ENCODE measurements around the gene MORN5.

MORN5 gene

DNA sequence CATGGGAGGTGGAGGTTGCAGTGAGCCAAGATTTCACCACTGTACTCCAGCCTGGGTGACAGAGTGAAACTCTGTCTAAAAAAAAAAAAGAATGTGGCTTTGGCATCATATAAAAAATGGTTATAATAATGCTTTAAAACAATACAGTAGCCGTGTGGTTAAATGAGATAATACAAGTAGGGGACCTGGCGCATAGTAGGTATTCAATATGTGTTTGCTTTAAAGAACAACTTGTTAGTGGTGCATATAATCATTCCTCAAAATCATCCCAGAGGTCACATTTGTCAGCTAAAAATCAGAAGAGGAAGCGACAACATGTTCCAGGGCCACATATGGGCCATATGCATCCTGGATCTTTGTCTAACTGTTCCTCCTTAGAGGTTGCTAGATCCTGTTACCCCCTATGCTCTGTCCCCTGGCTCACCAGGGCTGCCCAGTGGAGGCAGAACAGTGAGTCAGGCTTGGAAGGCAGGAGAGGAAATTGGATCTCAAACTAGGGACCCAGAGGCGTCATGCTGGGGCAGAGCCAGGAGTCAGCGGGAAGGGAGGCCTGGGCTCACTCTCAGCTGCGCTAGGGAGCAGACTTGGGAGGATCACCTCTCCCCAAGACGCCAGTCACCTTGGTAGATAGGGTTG is 41.4 kb downstream of the MORN5 start:
- TF ChIP-seq, protein P1, sequence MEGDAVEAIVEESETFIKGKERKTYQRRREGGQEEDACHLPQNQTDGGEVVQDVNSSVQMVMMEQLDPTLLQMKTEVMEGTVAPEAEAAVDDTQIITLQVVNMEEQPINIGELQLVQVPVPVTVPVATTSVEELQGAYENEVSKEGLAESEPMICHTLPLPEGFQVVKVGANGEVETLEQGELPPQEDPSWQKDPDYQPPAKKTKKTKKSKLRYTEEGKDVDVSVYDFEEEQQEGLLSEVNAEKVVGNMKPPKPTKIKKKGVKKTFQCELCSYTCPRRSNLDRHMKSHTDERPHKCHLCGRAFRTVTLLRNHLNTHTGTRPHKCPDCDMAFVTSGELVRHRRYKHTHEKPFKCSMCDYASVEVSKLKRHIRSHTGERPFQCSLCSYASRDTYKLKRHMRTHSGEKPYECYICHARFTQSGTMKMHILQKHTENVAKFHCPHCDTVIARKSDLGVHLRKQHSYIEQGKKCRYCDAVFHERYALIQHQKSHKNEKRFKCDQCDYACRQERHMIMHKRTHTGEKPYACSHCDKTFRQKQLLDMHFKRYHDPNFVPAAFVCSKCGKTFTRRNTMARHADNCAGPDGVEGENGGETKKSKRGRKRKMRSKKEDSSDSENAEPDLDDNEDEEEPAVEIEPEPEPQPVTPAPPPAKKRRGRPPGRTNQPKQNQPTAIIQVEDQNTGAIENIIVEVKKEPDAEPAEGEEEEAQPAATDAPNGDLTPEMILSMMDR (IDR thresholded peaks at IDR 0.05): no peak
- Histone ChIP-seq H3K9me3 (ENCODE audit: control insufficient read depth, low read length) (no peaks in the 10 kb centered on the region), H3K36me3 (ENCODE audit: control insufficient read depth, insufficient read depth, low read length) (no peaks in the 10 kb centered on the region), H3K4me2 (ENCODE audit: low read length) (no peak overlapping the region), H3K27me3 (ENCODE audit: control insufficient read depth, insufficient read depth, low read length) (no peaks in the 10 kb centered on the region), H3K27ac (no peak overlapping the region), H3K9ac (no peak overlapping the region), H2AFZ (no peak overlapping the region), H3K4me1 (no peaks in the 10 kb centered on the region), H3K4me3 (ENCODE audit: low read depth, low read length) (no peak overlapping the region), H3K79me2 (no peaks in the 10 kb centered on the region)

DNA sequence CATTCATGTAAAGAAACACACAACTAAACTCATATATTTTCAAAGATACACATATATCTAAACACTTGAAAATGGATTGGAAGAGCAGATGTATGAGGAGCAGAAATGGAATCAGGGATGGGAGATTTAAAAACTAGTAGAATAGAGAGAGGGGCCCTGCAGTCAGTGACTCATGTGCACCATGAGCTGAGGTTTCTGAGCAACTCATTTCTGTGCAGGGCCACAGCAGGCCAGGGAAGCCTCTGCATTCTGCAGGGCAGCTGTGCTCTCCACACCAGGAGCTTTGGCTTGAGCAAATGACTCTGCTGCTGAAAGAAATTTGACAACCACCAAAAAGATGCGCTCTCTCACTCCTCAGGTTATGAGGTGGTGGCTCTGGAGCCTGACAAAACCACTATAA is 41.9 kb downstream of the MORN5 start:
- H3K27me3 ChIP-seq (ENCODE audit: control insufficient read depth, insufficient read depth, low read length): no peaks in the 10 kb centered on the region
- H3K9me3 ChIP-seq (ENCODE audit: control insufficient read depth, low read length): no peaks in the 10 kb centered on the region
- H3K4me2 ChIP-seq (ENCODE audit: low read length): no peak overlapping the region
- TF ChIP-seq, protein P1 (IDR thresholded peaks at IDR 0.05): no peak
- no peaks in the 10 kb centered on the region for H3K36me3 ChIP-seq (ENCODE audit: control insufficient read depth, insufficient read depth, low read length)
- H3K4me1 ChIP-seq: no peaks in the 10 kb centered on the region
- H3K27ac ChIP-seq: no peak overlapping the region
- no peak overlapping the region for H3K4me3 ChIP-seq (ENCODE audit: low read depth, low read length)
- H3K9ac ChIP-seq: no peak overlapping the region
- H3K79me2 ChIP-seq: no peaks in the 10 kb centered on the region
- no peak overlapping the region for H2AFZ ChIP-seq

DNA sequence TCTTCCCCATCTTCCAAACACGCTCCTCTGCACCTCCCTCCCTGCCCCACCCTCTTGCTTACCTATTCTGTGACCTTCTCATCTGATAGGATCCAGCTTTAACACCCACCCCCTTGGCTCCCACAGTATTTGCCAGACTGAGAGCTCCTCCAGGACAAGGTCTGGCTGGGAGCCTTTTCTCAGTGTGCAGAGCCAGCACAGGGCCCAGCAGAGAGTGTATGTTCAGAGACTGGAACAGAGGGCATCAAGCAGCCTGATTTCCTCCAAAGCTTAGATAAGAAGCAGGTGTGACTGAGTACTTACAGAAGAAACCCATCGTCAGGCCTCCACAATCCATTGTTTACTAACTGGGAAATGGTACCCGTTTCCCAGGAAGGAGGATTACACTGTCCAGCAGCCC is 42.4 kb downstream of the MORN5 start:
- Histone ChIP-seq H2AFZ (no peak overlapping the region), H3K27me3 (ENCODE audit: control insufficient read depth, insufficient read depth, low read length) (no peaks in the 10 kb centered on the region), H3K9me3 (ENCODE audit: control insufficient read depth, low read length) (no peaks in the 10 kb centered on the region), H3K4me2 (ENCODE audit: low read length) (no peak overlapping the region), H3K4me1 (no peaks in the 10 kb centered on the region), H3K79me2 (no peaks in the 10 kb centered on the region), H3K36me3 (ENCODE audit: control insufficient read depth, insufficient read depth, low read length) (no peaks in the 10 kb centered on the region), H3K4me3 (ENCODE audit: low read depth, low read length) (no peak overlapping the region), H3K9ac (no peak overlapping the region), H3K27ac (no peak overlapping the region)
- TF ChIP-seq, protein P1 (IDR thresholded peaks at IDR 0.05): no peak

DNA sequence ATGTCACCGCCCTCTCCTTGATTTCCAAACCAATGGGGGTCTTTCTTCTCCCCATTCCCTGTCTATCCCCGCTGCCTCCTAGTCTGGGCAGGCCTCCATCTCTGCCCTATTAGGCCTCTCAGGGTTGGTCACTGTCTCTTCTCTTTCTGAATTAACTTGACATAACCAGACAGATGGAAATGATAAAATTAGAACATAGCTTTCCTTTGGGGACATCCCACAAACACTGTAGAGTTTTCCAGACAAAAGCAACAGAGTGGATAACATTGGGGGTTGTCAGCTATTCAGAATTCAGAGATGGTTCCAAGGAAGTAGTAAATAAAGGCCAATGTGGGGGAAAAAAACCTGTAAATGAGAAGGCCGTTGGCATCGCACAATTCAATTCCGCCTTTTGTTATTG is 44.3 kb downstream of the MORN5 start:
- TF ChIP-seq, protein P1 (IDR thresholded peaks at IDR 0.05): no peak
- H3K4me3 ChIP-seq (ENCODE audit: low read depth, low read length): no peak overlapping the region
- H3K27ac ChIP-seq: no peak overlapping the region
- H3K4me2 ChIP-seq (ENCODE audit: low read length): no peak overlapping the region
- no peaks in the 10 kb centered on the region for H3K4me1 ChIP-seq
- H3K36me3 ChIP-seq (ENCODE audit: control insufficient read depth, insufficient read depth, low read length): no peaks in the 10 kb centered on the region
- H2AFZ ChIP-seq: no peak overlapping the region
- no peaks in the 10 kb centered on the region for H3K27me3 ChIP-seq (ENCODE audit: control insufficient read depth, insufficient read depth, low read length)
- H3K79me2 ChIP-seq: no peaks in the 10 kb centered on the region
- H3K9me3 ChIP-seq (ENCODE audit: control insufficient read depth, low read length): no peaks in the 10 kb centered on the region
- H3K9ac ChIP-seq: no peak overlapping the region

DNA sequence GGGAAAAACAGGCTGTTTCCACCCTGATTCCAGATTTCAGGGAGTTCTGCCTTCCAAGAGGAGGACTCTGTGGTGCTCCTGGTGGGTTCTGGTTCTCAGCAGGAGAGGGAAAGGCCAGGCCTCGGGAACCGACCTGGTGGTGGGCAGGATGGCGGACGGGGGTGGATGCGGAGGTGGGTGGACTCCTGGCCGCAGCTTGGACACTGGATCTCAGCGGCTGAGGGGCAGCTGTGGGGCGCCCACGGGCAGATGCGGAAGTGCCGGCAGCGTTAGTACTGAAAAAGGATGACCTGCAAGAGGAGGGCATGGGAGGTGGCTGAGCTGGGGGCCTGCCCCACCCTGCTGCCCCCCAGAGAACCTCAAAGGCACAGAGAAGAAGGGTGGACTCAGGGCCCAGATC is 44.8 kb downstream of the MORN5 start:
- no peak overlapping the region for H3K4me2 ChIP-seq (ENCODE audit: low read length)
- no peaks in the 10 kb centered on the region for H3K79me2 ChIP-seq
- no peaks in the 10 kb centered on the region for H3K36me3 ChIP-seq (ENCODE audit: control insufficient read depth, insufficient read depth, low read length)
- H3K4me3 ChIP-seq (ENCODE audit: low read depth, low read length): no peak overlapping the region
- no peaks in the 10 kb centered on the region for H3K4me1 ChIP-seq
- H3K9me3 ChIP-seq (ENCODE audit: control insufficient read depth, low read length): no peaks in the 10 kb centered on the region
- TF ChIP-seq, protein P1 (IDR thresholded peaks at IDR 0.05): no peak
- no peak overlapping the region for H2AFZ ChIP-seq
- no peaks in the 10 kb centered on the region for H3K27me3 ChIP-seq (ENCODE audit: control insufficient read depth, insufficient read depth, low read length)
- H3K27ac ChIP-seq: no peak overlapping the region
- no peak overlapping the region for H3K9ac ChIP-seq
